NOMO-1 treated with dmso at 0.1 percent for 144 hours (cell line): ENCODE measurements around the gene AFF3.
"Not testable (repeated sequence)": the region's sequence is repeated elsewhere in the genome, so short reads cannot be mapped to it uniquely, and the experiment has no call there.

Source experiments
- DNase-seq: peaks from one replicate; lab custom pipeline; 2025; ENCODE audit not compliant: unreplicated experiment; lab: John Stamatoyannopoulos, UW

Gene AFF3

DNA sequence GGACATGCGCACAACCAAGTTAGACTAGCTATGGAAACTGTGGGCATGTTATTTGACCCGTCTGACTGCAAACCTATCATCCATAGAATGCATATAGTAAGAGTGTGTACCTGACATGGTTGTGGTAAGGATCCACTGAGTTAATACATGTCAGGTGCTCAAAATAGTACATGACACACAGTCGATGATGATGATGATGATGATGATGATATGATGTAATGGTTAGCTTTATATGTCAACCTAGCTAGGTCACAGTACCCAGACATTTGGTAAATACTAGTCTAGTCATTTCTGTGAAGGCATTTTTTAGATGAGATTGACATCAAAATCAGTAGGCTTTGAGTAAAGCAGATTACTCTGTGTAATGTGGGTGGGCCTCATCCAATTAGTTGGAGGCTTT, 204.1 kb downstream of the AFF3 start:
- DNase-seq = no peak

DNA sequence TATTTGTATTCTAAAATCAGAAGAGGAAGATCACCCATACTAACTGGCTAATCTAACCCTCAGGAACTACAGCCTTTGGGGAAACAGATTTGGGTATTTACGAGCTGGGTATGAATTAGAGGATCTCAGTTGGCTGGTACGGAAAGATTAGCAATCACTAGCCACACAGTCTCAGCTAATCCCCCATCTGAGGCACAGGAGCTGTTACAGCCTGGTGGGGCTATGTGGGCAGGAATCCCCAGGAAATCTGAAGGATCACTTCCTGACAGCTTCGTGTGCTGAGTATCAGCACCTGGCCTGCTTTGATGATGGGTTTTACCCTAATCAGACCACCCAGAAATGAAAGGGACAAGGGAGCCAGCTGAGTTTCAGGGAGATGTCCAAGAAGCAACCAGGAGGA, 206.3 kb downstream of the AFF3 start:
- DNase-seq = no peak

DNA sequence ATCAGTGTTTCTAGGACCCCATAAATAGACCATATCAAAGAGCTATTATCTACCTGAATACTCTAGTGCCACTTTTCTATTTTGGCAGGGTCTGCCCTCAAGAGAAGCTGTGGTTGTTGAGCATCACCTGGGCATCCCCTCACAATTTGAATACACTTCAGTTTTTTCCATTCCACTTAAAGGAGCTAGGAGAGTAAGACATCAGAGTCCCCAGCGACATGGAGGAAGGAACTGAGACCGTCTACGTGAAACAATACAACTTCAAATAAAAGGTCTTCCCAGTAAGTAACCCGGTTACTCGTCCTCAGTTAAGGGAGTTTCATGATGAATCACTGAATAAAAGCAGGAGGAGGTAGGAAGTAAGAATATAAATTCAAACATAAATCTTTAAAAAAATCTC, 206.7 kb downstream of the AFF3 start:
- no peak for DNase-seq

GRCh38 chr2:99933894-99934650, 208.3 kb downstream of the AFF3 start:
- DNase-seq = no peak

DNA sequence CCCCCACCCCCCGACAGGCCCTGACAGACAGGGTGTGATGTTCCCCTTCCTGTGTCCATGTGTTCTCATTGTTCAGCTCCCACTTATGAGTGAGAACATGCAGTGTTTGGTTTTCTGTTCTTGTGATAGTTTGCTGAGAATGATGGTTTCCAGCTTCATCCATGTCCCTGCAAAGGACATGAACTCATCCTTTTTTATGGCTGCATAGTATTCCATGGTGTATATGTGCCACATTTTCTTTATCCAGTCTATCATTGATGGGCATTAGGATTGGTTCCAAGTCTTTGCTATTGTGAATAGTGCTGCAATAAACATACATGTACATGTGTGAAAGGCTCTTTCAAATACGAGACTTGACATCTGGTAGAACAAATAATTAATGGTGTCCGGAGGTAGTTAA, 208.9 kb downstream of the AFF3 start:
- DNase-seq = not testable (repeated sequence)

DNA sequence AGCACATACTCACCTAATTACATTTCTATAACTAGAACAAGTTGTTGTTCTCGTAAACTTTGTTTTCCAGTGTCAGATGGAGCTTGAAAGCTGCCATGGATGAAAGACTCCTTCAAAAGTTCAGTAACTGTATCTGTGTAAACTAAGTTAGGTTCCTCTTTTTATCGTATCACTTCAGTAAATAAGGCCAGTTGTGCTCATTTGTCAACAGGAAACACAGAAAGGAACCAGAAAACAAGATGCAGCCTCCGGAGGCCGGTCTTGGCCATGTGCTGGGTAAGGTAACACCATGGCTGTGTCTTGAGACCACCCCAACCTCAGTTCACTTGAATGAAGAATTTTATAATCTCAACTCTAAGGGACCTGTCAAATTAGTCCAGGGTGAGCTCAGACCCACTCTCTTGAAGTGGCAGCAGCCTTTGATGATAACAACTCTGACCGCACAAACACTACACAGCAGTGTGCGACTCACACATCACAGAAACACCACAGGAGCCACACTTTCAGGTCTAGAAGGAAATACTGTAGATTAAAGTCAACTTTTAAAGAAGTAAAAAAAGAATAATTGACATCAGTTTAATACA, 213.8 kb downstream of the AFF3 start:
- no peak for DNase-seq

GRCh38 chr2:99927690-99928207, 214.6 kb downstream of the AFF3 start:
- DNase-seq = not testable (repeated sequence)

DNA sequence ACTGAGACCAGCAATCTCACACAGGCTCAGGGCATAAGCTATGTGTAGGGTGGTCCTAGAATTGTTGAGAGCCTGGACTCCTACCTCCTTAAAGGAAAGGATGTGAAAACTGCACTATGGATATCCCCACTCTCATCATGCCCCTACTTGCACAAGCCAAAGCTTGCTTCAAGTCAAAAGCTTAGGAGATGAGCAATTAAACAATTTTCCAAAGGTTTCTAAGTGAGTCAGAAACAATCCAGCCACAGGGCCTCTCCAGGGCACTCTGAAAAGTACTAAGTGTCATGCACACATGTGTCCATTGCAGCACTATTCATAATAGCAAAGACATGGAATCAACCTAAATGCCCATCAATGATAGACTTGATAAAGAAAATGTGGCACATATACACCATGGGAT, 215.4 kb downstream of the AFF3 start:
- DNase-seq = no peak

GRCh38 chr2:99925960-99926359, 216.4 kb downstream of the AFF3 start:
- DNase-seq = no peak

DNA sequence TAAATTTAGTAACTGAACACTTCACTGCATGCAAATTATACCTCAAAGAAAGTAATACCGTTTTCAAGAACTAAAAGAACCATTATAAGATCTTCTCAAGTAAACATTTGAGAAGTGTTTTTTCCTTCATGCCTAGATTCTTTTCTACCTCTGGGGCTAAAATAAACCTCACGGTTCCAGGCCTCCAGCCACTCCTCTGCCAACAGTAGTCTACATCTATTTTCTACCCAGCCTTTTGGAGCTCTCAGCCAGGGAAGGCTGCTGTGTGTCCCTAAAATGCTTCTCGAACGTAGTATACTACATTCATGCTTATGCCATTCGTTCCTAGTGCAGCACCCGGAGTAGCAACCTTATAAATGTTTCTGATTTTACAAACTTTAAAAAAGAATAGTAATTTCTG, 219.7 kb downstream of the AFF3 start:
- DNase-seq = no peak

- DNase-seq = no peak
Measured at GRCh38 chr2:99921903-99922302, 220.5 kb downstream of the AFF3 start.

- no peak for DNase-seq
Measured at GRCh38 chr2:99918389-99918788, 224.0 kb downstream of the AFF3 start.

- DNase-seq = no peak
Measured at GRCh38 chr2:99915108-99915675, 227.2 kb downstream of the AFF3 start.

GRCh38 chr2:99911736-99912135, 230.7 kb downstream of the AFF3 start:
- DNase-seq = no peak

DNA sequence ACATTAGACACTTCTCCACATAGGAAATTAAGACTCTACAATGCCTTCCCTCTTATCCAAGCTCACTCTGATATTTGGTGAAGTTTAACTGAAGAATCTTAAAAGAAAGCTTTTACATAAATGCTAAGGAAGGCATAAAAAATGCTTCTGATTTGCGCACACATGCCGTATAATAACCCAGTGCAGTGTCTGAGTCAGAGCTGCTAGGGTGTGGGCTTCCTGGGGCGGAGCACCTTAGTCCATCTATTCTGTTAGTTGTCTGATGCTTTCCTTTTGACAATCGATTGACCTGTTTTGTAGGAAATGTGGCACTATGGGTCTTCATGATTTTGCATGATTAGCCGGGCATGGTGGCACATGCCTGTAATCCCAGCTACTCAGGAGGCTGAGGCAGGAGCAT, 231.5 kb downstream of the AFF3 start:
- no peak for DNase-seq

DNA sequence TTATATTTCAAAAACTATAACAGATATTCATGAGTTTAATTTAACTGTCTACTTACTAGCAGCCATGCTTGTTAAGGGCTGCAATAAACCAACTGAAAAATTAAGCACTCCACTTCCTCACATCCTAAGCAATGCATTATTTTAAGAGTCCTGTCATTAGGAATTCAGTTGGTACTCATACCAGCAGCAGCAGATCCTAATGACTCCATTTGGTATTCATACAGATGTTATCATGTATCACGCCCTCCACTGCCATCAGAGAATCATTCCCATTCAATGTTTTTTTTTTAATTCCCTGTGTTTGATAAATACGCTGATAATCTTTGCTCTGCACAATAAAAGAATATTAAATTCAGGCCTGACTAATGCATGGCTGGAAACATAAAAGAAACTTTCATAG, 236.8 kb downstream of the AFF3 start:
- no peak for DNase-seq

GRCh38 chr2:99905025-99905424, 237.4 kb downstream of the AFF3 start:
- no peak for DNase-seq

DNA sequence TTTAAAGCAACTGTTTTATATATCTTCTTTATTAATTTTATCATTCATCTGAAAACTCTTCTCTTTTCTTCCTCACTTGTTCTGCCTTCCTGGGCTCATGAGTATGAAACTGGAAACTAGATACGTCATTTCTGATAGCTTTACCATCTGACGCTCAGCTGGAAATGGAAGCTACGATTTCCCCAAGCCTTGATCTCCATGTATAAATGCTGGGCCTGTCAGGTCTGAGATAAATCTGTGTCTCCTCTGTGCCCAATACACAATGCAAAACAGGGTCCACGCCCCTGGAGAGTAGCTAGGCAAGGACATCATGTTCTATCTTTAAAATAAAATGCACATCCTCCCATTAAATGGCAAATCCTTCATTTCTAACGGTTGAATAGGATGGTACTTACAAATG, 238.4 kb downstream of the AFF3 start:
- no peak for DNase-seq

DNA sequence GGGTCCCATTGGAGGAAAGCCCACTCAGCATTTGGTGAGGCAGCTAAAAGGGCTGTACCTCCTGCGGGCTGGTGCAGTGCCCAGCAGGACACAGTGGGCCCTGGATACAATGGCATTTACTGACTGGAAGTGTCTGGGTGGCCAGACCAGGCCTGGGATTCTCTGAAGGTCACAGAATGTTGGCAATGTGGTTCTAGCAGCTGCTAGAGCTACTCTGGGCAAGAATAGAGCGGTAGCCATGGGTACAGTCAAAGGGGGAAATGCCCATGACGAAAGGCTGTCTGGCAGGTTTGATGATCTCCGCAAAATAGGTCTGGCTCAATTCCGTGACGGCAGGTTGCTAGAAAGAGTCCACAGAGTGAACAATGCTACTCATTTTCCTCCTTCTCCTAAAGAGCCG, 241.8 kb downstream of the AFF3 start:
- DNase-seq = no peak

DNA sequence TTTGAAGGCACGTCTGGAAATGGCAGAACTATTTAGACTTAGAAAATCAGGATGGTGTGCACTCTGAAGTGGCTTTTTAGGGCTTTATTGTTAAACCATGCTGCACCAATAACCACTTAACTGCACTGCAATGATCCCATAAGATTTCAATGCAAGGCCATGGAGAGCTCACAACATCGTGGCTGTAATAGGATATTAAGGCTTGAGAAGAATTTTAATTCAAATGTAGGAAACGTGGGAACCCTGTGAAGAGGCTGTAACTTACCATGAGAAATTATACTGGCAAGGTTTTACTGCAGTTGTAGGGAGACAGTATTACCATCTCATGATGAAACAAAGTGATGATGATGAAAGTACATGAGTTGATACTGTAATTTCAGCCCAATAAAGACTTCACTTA, 242.5 kb downstream of the AFF3 start:
- no peak for DNase-seq

- no peak for DNase-seq
Measured at GRCh38 chr2:99899058-99899855, 243.1 kb downstream of the AFF3 start.
